Posterior cingulate gyrus (tissue), 11 donors: ENCODE results near the gene ADAP2.
A peak's percentile ranks its signal among the peaks of the same experiment; 100 is the strongest.
"Not testable (repeated sequence)": the region's sequence is repeated elsewhere in the genome, so short reads cannot be mapped to it uniquely, and the experiment has no call there.

Source experiments
- DNase-seq, 10 donors: peaks; one replicate each; pipeline versions ENCODE4 v3.0.0 to v3.0.0-alpha.2; 2020 to 2021; ENCODE audit warnings: mixed read lengths in 3 of 10
- intact Hi-C: fragments of 100-400 bp; cut with DNase I; formaldehyde crosslinking; loops from one replicate; pipeline ENCODE4 v1.15.1; 2023

ADAP2 gene

GRCh38 chr17:30965686-30966085, 43.9 kb downstream of the ADAP2 start:
- no peak for DNase-seq
- intact Hi-C loops, result no loop called here

DNA sequence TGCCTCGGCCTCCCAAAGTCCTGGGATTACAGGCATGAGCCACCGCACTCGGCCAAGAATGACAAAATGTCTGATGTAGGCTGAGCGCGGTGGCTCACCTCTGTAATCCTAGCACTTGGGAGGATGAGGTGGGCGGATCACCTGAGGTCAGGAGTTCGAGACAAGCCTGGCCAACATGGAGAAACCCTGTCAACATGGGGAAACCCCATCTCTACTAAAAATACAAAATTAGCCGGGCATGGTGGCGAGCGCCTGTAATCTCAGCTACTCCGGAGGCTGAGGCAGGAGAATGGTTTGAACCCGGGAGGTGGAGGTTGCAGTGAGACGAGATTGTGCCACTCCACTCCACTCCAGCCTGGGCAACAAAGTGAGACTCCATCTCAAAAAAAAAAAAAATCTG, 46.2 kb downstream of the ADAP2 start:
- DNase-seq, intact Hi-C loops: not testable (repeated sequence)

DNA sequence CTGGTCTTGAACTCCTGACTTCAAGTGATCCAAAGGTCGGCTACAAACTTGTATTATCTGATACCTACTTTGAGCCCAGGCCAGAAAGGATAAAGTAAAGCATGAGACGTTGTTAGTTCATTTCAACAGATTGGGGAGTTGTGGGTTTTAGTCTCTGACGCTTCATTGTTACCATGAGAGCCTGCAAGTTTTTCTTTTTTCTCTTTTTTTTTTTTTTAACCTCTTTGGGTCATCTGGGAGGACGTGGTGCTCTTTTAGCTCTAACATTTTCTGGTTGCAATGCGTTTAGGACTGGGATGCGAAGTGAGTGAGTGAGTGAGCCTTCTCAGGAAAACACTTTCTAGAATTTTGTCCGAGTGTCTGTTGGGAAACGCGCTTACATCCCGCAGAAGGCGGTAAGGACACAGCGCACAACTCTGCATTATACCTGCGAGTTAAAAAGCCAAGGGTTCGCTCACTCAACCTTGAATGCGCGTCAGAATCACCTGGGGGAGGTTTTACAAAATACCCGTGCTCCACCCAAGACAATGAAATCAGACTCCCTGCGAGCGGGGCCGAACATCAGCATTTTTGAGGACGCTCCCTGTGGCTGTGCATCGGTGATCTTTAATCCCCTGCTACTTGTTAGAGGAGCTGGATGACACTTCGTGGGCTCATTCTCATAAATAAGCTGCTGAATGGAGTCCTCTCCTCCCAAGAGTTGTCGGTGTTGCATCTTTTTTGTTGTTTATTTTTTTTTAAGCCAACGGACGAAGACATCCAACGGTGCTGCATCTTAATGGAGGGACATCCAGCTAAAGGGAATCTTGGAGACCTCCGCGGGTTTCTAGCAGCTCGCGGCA, 48.5 kb downstream of the ADAP2 start:
- intact Hi-C loops, result no loop called here
- peak in 1 of 10 donors; percentile 66 for DNase-seq

GRCh38 chr17:30970831-30971567, 49.3 kb downstream of the ADAP2 start, which contains the start of gene RNF135:
RNF135 (plus strand) TSS chr17:30971039; CDS start chr17:30971074, 35 bp downstream.
- intact Hi-C loops, result no loop called here
- peak; percentile 24 to 92 (median 46) for DNase-seq

DNA sequence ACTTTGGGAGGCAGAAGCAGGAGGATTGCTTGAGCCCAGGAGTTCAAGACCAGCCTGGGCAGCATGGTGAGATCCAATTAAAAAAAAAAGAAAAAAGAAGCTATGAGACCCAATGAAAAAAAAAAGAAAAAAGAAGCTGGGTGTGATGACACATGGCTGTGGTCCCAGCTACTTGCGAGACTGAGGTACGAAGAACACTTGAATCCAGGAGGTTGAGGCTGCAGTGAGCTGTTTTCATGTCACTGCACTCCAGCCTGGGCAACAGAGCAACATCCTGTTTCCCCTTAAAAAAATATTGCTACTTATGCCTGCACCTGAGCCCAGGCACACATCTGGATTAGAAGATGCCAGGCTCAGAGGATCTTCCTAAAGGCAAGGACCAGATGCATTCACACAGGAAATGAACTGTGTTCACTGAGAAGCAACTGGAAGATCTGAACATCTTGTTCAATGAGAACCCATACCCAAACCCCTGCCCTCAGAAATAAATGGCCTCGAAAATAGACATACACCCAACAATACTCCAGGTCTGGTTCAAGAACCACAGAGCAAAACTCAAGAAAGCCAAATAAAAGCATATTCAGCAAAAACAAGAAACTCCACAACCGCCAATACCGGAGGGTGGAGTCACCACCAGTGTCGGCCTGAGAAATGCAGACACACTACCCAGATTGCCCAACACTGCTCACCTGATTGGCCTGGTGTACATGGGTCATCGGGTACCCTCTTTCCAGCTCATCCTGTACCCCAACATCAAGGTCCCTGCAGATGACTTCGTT, 53.5 kb downstream of the ADAP2 start:
- intact Hi-C loops, result no loop called here
- DNase-seq, result no peak

GRCh38 chr17:30979919-30980318, 58.2 kb downstream of the ADAP2 start:
- intact Hi-C loops, DNase-seq: not testable (repeated sequence)

DNA sequence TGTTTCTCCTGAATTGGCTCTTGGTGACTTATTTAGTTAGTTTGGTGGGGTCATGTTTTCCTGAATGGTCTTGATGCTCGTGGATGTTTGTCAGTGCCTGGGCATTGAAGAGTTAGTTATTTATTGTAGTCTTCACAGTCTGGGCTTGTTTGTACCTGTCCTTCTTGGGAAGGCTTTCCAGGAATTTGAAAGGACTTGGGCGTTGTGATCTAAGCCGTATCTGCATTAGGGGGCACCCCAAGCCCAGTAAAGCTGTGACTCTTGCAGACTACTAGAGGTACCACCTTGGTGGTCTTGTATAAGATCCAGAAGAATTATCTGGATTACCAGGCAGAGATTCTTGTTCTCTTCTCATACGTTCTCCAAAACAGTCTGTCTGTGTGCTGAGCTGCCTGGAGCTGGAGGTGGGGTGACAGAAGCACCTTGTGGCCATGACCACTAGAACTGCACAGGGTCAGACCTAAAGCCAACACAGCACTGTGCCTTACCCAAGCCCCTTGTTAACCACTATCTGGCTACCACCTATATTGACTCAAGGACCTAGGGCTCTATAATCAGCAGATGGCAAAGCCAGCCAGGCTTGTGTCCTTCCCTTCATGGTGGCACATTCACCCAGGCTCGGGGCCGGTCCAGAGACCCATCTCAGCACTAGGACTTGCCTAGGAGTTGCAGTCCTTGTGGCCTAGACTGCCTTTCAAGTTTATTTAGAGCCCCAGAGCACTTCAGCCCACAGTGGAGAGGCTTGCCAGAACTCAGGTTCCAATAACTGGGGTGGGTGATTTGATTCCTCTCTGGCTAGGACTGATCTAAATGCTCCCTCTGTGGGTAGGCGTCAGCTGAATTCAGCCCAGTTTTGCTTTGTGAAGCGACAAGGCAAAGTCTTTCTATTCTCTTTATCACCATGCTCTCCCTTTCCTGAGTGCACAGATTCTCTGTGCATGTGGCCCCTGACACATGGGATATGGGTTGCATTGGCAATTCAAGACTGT, 60.1 kb downstream of the ADAP2 start:
- intact Hi-C loops, result no loop called here
- no peak for DNase-seq

DNA sequence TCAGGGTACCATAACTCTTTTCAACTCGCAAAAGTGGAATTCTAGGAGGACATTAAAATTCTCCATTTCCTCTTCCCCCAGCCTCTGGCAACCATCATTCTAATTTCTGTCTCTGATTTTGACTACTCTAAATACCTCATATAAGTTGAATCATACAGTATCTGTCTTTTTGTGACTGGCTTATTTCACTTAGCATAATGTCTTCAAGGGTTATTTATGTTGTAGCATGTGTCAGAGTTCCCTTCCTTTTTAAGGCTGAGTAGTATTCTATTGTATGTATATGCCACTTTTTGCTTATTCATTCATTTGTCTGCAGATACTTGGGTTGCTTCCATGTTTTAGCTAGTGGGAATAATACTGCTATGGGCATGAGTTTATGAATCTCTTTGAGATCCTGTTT, 61.1 kb downstream of the ADAP2 start:
- DNase-seq, result no peak
- intact Hi-C loops, result no loop called here

GRCh38 chr17:30990458-30990857, 68.7 kb downstream of the ADAP2 start:
- intact Hi-C loops, result no loop called here
- no peak for DNase-seq

- no peak for DNase-seq
- intact Hi-C loops, result no loop called here
These were observed 70.8 kb downstream of the ADAP2 start for GRCh38 chr17:30992551-30992950.

GRCh38 chr17:30995347-30995746, 73.6 kb downstream of the ADAP2 start:
- DNase-seq, result no peak
- intact Hi-C loops, result no loop called here

- intact Hi-C loops, result no loop called here
- DNase-seq, result no peak
These were observed 74.7 kb downstream of the ADAP2 start for GRCh38 chr17:30996486-30996885.

DNA sequence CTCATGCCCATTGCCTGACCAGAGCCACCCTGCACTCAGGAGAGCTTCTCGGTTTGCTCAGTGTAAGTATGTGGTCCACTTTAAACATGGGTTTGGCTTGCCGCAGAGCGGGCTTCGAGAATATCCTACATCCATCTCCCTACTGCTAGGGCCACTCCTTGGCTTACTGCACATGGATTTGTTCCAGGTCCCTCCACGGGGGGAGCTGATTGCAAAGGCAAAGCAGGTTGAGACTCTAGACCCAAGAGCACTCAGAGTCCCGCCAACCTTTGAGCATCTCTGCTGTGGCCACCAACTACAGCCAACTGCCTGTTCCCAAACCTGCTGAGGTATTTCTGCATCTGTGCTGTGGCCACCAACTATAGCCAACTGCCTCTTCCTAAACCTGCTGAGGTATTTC, 75.5 kb downstream of the ADAP2 start:
- intact Hi-C loops, result no loop called here
- DNase-seq, result no peak

GRCh38 chr17:30997842-30998241, 76.1 kb downstream of the ADAP2 start:
- intact Hi-C loops, result no loop called here
- no peak for DNase-seq

GRCh38 chr17:31002047-31002446, 80.3 kb downstream of the ADAP2 start:
- no peak for DNase-seq

GRCh38 chr17:31003225-31003866, 81.6 kb downstream of the ADAP2 start:
- intact Hi-C loops, result no loop called here
- no peak for DNase-seq

More at GRCh38 chr17:31002047-31002446, 80.3 kb downstream of the ADAP2 start:
- intact Hi-C loops, result no loop called here

DNA sequence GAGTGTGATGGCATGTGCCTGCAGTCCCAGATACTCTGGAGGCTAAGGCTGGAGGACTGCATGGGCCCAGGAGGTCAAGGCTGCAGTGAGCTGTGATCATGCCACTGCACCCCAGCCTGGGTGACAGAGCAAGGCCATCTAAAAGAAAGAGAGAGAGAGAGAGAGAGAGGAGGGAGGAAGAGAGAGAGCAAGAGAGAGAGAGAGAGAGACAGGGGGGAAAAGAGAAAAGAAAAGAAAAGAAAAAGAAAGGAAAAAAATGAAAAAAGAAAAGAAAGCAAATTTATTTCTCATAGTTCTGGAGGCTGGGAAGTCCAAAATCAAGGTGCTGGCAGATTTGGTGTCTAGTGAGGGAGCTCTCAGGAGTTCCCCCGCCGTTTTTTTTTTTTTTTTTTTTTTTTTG, 82.4 kb downstream of the ADAP2 start:
- intact Hi-C loops, result no loop called here
- DNase-seq, result no peak

GRCh38 chr17:31007695-31008373, 86.1 kb downstream of the ADAP2 start:
- DNase-seq, result no peak
- intact Hi-C loops, result no loop called here
